ENCODE data around the gene RHOG.
A peak's percentile ranks its signal among the peaks of the same experiment; 100 is the strongest.
"Not testable (repeated sequence)": the region's sequence is repeated elsewhere in the genome, so short reads cannot be mapped to it uniquely, and the experiment has no call there.

Gene RHOG

GRCh38 chr11:3866206-3866605 lies 25.4 kb upstream of the RHOG start:
- TF ChIP-seq, protein P1, sequence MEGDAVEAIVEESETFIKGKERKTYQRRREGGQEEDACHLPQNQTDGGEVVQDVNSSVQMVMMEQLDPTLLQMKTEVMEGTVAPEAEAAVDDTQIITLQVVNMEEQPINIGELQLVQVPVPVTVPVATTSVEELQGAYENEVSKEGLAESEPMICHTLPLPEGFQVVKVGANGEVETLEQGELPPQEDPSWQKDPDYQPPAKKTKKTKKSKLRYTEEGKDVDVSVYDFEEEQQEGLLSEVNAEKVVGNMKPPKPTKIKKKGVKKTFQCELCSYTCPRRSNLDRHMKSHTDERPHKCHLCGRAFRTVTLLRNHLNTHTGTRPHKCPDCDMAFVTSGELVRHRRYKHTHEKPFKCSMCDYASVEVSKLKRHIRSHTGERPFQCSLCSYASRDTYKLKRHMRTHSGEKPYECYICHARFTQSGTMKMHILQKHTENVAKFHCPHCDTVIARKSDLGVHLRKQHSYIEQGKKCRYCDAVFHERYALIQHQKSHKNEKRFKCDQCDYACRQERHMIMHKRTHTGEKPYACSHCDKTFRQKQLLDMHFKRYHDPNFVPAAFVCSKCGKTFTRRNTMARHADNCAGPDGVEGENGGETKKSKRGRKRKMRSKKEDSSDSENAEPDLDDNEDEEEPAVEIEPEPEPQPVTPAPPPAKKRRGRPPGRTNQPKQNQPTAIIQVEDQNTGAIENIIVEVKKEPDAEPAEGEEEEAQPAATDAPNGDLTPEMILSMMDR (IDR thresholded peaks at IDR 0.05): no peak
- H3K4me3 ChIP-seq: no peak overlapping the region
- H3K27me3 ChIP-seq: no peaks in the 10 kb centered on the region
- DNase-seq: peak in 1 of 2 donors; percentile 24
- H3K36me3 ChIP-seq: no peaks in the 10 kb centered on the region
- peak overlapping the region; percentile 46 to 57 for H3K27ac ChIP-seq
- H3K9me3 ChIP-seq: no peaks in the 10 kb centered on the region
- intact Hi-C loops (cut with DNase I; ENCODE audit: low total_unique reads): no loop called here
- peaks cover 0 to 49% (median 31%) of the 10 kb centered on the region in 4 donors for H3K4me1 ChIP-seq

DNA sequence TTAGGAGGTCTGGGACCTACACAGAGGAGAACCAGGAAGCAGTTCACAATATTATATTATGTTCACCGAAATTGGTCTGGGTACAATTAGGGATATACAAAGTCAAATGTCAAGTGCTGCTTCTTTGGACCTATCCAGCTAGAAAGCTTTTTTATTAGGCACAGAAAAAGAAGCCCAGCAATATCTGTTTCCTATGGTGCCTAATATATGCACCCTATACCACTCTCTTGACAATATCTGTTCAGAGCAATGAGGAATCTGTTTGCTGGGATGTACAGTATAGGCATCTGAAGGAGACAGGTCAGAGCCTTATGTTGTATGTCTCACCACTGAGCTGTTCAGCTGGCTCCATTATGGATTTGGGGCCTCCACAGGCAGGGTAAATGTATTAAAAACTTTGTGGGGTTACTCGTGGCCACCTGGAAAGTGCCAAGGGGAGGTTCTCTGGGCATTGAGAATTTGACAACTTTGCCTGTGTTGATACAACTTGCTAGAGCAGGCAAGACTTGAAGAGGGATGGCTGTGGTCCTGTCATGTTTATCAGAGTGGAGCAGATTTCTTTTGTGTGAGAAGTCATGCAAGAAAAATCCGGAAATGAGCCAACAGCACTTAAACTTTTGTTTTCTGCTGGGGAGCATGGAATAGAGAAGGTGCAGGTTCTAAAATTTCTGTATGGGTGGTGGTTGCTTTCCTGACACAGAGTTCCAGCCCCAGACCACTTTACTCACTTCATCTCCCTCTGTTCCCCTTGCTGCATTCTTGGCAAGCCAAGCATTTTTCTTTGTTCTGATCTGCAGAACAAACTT lies 24.8 kb upstream of the RHOG start:
- intact Hi-C loops (cut with DNase I; ENCODE audit: low total_unique reads): no loop called here

GRCh38 chr11:3861683-3862082 lies 20.9 kb upstream of the RHOG start:
- DNase-seq: no peak
- H3K4me3 ChIP-seq: no peak overlapping the region
- TF ChIP-seq, protein P1 (IDR thresholded peaks at IDR 0.05): no peak
- intact Hi-C loops (cut with DNase I; ENCODE audit: low total_unique reads): no loop called here
- no peaks in the 10 kb centered on the region for H3K9me3 ChIP-seq
- H3K36me3 ChIP-seq: no peaks in the 10 kb centered on the region
- H3K27me3 ChIP-seq: no peaks in the 10 kb centered on the region
- peaks cover 0 to 73% (median 59%) of the 10 kb centered on the region in 4 donors for H3K4me1 ChIP-seq
- H3K27ac ChIP-seq: no peak overlapping the region

More for the DNA sequence above, 24.8 kb upstream of the RHOG start:
- H3K27me3 ChIP-seq: no peaks in the 10 kb centered on the region
- H3K36me3 ChIP-seq: no peaks in the 10 kb centered on the region
- H3K4me3 ChIP-seq: no peak overlapping the region
- no peak for DNase-seq
- peaks cover 0 to 55% (median 36%) of the 10 kb centered on the region in 4 donors for H3K4me1 ChIP-seq
- peak overlapping the region; percentile 46 to 57 for H3K27ac ChIP-seq
- TF ChIP-seq, protein P1 (IDR thresholded peaks at IDR 0.05): no peak
- no peaks in the 10 kb centered on the region for H3K9me3 ChIP-seq

- H3K36me3 ChIP-seq; H3K9me3 ChIP-seq; H3K4me3 ChIP-seq; intact Hi-C loops (cut with DNase I; ENCODE audit: low total_unique reads); H3K27me3 ChIP-seq; DNase-seq: not testable (repeated sequence)
- Histone ChIP-seq H3K4me1 (peaks cover 0 to 69% (median 57%) of the 10 kb centered on the region in 4 donors), H3K27ac (peak overlapping the region in 1 of 2 donors; percentile 98)
These were observed 20.2 kb upstream of the RHOG start for GRCh38 chr11:3860898-3861393.

DNA sequence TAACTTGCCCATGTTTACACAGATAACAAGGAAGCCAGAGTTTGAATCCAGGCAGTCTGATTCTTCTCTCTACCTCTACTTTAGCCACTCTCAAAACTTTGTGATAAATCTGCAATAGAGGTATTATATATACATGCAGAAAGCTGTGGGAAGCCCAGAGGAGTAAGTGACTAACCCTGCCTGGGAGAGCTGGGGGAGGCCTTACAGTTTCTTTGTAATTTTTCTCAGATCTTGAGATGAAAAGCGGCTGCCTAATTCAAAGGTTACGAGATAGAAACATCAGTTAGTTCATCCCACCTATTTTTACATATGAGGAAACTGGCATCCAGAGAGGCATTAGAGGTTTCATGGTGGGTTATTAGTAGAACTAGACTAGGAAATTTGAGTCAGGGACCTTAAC lies 19.6 kb upstream of the RHOG start:
- Histone ChIP-seq H3K4me1 (peaks cover 0 to 64% (median 51%) of the 10 kb centered on the region in 4 donors), H3K4me3 (no peak overlapping the region), H3K9me3 (no peaks in the 10 kb centered on the region), H3K27me3 (no peaks in the 10 kb centered on the region), H3K36me3 (no peaks in the 10 kb centered on the region), H3K27ac (peak overlapping the region; percentile 39 to 98)
- TF ChIP-seq, protein P1 (IDR thresholded peaks at IDR 0.05): no peak
- intact Hi-C loops (cut with DNase I; ENCODE audit: low total_unique reads): no loop called here
- DNase-seq: no peak

DNA sequence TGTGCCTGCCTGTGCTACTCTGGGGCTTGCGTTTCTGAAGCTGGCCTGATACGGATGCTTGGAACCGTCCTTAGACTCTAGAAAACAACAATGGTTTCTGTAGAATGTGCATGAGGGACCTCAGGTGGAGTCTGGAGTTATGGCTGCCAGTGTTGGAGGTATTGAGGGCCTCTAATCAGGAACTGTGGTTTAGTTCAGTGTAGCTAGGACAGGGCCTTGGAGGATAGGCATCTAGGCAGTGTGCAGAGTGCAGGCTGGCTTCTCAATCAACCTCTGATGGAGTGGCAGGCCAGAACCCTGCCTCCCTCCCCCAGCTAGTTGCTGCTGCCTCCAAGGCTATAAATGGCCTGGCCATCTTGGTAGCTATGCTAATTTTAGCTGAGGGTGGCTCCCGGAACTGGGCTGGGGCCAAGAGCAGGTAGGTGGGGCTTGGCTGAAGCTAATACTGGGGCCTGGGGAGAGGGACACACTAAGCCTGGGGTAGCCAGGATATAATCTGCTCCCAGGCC lies 18.7 kb upstream of the RHOG start:
- peaks cover 0 to 59% (median 50%) of the 10 kb centered on the region in 4 donors for H3K4me1 ChIP-seq
- TF ChIP-seq, protein P1 (IDR thresholded peaks at IDR 0.05): no peak
- H3K36me3 ChIP-seq: no peaks in the 10 kb centered on the region
- peak overlapping the region; percentile 39 to 98 for H3K27ac ChIP-seq
- intact Hi-C loops (cut with DNase I; ENCODE audit: low total_unique reads): loop anchor here (5.0 kb wide), 1 partner anchor 88 kb away; no protein-coding TSS in a partner anchor
- peak; percentile 36 to 82 for DNase-seq
- H3K9me3 ChIP-seq: no peaks in the 10 kb centered on the region
- H3K4me3 ChIP-seq: peak overlapping the region; percentile 9 to 27
- H3K27me3 ChIP-seq: no peaks in the 10 kb centered on the region

All from tibial artery (tissue), 4 donors.